GM20431 (cell line): ENCODE results near the gene BHLHE41.

Experiments used
- in situ Hi-C: fragments of 300-500 bp; cut with MseI, MboI; formaldehyde crosslinking; loops from one replicate; pipeline ENCODE4 v1.15.0; 2020; ENCODE audit warnings: low sequenced_read_pairs; ENCODE audit not compliant: unreplicated experiment

The BHLHE41 gene

DNA sequence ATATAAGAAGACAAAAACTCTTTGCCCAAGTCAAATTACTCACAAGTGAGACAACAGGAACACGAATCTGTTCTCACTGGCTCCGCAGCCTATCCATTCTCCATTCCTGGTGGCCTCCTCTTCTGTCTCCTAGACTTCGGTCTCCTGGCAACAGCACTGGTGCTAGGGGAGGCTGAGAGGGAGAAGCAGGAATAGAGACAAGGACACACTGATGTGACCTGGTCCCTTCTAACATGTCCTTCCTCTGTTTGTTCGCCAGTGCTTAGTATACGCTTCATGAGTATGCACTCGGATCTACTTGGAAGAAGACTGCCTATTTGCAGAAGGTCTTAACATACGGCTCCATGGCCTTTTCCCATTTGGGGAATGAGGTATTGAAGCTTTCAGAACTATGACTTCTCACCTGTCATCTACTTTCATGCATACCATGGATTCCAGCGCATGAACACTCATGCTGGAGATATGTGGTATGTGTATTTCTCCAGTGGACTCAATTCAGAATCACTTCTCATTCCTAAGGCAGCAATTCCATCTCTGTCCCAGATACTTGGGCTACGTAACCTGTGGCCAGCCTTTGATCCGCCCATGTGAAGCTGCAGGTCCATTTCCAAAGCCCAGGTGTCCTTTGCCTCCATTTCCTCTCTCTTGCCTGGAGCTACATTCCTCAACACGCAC lies 33.9 kb downstream of the BHLHE41 start:
- in situ Hi-C loops, result loop anchor here (25.0 kb wide), 1 partner anchor 521 kb away; no protein-coding TSS in a partner anchor

DNA sequence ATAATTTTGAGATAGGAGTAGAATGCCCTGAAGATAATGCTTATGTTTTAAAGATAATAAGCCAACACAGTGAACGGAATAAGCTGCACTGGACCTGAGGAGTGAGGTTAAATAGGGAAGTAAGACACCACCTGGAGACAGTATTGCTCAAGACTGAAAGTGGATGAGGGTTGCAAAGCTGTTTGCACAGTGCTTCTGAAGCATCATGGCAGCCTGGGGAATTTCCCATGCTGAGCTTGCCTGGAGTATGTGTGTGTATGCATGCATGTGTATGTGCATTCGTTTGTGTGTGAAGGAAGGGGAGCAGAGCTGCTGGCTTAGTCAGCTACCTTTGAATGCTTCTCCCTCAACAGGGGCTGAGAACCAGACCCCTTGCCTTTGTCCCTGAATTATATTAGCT lies 35.8 kb downstream of the BHLHE41 start:
- in situ Hi-C loops, result loop anchor here (25.0 kb wide), 1 partner anchor 523 kb away; no protein-coding TSS in a partner anchor

DNA sequence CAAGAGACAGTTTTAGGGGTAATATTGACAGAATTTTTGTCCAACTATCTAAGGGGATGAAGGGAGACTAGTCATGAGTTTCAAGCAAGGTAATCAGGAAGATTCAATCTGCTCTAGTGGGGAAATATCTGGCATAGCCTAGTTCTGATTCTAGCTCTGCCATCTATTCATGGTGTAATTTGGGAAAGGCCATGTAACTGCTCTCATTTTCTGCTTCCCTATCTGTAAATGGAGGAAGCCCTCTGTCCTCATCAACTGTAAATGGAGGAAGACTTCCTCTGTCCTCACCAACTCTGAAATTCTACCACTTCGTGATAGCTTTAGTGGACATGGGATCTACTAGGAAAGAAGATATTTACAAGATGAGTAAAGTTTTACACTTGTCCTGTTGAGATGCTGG lies 37.9 kb downstream of the BHLHE41 start:
- in situ Hi-C loops, result loop anchor here (25.0 kb wide), 1 partner anchor 525 kb away; no protein-coding TSS in a partner anchor

DNA sequence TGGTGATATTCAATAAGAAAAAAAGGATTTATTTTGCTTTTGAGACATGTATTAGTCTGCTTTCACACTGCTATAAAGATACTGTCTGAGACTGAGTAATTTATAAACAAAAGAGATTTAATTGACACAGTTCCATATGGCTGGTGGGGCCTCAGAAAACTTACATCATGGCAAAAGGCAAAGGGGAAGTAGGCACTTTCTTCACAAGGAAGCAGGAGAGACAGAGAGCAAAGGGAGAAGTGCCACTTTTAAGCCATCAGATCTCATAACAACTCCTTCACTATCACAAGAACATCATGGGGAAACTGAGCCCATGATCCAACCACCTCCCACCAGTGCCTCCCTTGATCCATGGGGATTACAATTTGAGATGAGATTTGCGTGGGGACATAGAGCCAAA lies 43.9 kb downstream of the BHLHE41 start:
- in situ Hi-C loops, result loop anchor here (25.0 kb wide), 1 partner anchor 531 kb away; no protein-coding TSS in a partner anchor

DNA sequence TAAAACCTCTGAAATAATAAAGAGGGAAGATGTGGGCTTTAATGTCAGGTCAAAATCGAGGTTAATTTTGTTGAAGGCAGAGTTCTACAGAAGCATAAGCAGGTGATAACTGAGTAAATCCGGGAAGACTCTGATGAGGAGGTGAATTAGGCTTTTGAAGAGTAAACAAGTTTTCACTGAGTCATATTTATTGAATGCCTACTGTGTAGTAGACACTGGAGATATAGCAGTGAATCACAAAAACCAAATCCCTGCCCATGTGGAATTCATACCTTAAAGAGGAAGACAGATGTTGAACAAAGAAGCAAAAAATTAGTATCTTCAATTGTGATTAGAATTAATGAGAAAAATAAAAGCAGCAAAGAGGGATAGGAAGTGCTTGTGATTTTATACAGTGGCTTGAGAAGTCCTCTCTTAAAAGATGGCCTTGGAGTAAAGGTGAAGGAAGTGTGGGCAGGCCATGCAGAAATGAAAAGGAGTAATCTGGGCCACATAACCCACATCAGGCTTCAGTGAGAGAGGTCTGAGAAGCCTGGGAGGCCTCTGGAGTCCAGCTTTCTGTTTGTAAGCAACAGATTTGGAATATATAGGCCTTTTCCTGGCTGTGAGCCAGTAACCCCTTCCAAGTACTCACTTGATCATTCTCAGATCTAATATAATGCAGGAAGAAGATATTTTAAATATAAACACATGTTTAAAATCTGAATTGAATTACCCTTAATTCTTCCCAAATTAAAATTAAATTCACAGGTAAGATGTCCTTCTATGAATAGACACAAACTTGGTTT lies 46.7 kb downstream of the BHLHE41 start:
- in situ Hi-C loops, result loop anchor here (25.0 kb wide), 1 partner anchor 534 kb away; no protein-coding TSS in a partner anchor
